Uterine smooth muscle cell (primary cell): Measurements from ENCODE around the gene TMSB15B. TPM values are rescaled to one million over a fixed set of nuclear protein-coding genes. Genes with fewer than 3 reads are reported as not detected.

Source experiments
- total RNA-seq: library from RNA; depleted of rRNA; stranded (reverse); fragments of >200 nt; gene quantifications from 2 replicates; pipeline ENCODE4 v1.2.3, GENCODE V29; 2014

Gene TMSB15B
- total RNA-seq = 4.9 and 6.1 TPM in 2 replicates

DNA sequence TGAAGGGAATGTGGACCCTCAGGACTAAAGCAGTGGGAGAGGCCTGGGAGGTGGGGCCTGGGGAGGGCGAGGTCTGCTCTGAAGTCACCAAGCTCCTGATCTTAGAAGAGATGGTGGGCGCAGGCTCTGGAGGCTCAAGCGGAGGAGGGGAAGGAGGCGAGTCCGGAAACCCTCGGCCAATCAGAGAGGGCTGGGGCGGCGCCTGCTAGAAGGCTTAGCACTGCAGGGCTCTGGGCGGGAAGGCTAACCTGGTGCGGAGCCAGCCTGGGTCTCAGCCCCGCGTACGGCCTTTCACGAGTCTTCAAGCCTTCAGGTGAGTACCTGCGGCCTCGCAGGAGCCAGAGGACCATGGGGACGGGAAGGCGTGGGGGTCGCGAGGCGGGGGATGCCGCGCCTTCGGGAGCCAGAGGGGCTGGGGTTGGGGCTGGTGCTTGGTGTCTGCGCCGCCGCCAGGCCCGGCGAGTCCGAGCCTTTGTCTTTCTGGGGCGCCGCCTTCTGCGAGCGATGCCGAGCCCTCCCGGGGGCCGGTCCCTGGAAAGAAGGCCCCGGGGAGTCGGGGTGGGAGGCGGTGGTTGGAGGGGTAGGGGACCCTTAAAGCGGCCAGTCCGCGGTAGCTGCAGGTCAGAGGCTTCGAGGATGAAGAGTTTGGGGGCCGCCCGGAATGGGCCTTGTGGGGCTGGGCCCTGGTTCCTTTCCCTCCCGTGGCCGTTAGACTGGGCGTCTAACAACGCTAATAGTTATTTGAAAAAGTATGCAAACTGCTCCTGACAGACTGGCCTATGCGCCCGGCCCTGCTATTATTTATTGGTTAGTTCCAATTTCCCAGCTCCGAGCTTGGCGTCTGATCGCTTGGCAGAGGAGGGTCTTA, at the start of gene TMSB15B:
TMSB15B (plus strand) TSS at position 217 of the 868 bp plus-strand sequence.

DNA sequence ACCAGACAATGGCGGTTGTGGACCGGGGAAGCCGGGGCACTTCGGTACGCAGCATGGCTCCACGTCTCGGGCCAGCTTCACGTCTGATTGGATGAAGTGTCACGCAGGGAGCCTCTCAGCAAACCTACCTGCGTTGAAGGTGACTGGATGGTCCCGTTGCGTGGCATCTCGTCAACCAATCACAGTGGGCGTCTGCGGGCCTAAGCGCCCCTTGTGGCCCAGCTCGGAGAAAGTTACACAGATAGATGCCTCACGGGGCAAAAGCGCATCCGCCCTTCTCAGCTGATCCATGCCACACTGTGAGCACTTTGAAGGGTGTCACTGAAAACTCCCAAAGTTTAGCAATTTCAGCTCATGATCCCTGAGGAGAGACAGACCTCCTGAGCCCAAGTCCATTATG, 51.2 kb downstream of the TMSB15B start, which contains the start of gene H2BW1:
H2BW1 (minus strand) TSS at position 103 of the 400 bp plus-strand sequence. CDS start 132 bp downstream, outside the sequence.

Other genes starting within 250 kb of the TMSB15B start
- under 0.01 and 0.22 TPM in 2 replicates for gene PLP1, start 185.8 kb upstream of the TMSB15B start, total RNA-seq
- 1.1 and 3.2 TPM in 2 replicates for gene RAB9B, start 130.4 kb upstream of the TMSB15B start, total RNA-seq
- not detected in 2 replicates for gene H2BW1, start 51.1 kb downstream of the TMSB15B start, total RNA-seq
- gene H2BW2, start 77.3 kb downstream of the TMSB15B start, total RNA-seq = not detected in 2 replicates
- 5.6 and 6.2 TPM in 2 replicates for gene TMSB15C, start 113.6 kb downstream of the TMSB15B start, total RNA-seq
- gene ZCCHC18, start 149.9 kb downstream of the TMSB15B start, total RNA-seq = 0.55 and 2.0 TPM in 2 replicates
- 5.8 and 8.9 TPM in 2 replicates for gene SLC25A53, start 194.4 kb downstream of the TMSB15B start, total RNA-seq
- 25.7 and 27.9 TPM in 2 replicates for gene FAM199X, start 203.8 kb downstream of the TMSB15B start, total RNA-seq